Measurements from ENCODE around the gene PPP1R15B. TPM values are rescaled to one million over a fixed set of nuclear protein-coding genes. Genes with fewer than 3 reads are reported as not detected.

The PPP1R15B gene
- total RNA-seq, 1 donor, result 49.7 TPM

GRCh38 chr1:204376919-204377799, 34.5 kb downstream of the PPP1R15B start:
- no peak overlapping the region for H3K4me3 ChIP-seq (ENCODE audit: low read depth, low read length)
- no peak for DNase-seq (ENCODE audit: low read depth)

GRCh38 chr1:204376465-204376864, 35.2 kb downstream of the PPP1R15B start:
- no peak for DNase-seq (ENCODE audit: low read depth)
- no peak overlapping the region for H3K4me3 ChIP-seq (ENCODE audit: low read depth, low read length)
- TF ChIP-seq CTCF (IDR thresholded peaks at IDR 0.05; ENCODE audit: insufficient read depth, low read depth, low read length), result no peak

More at GRCh38 chr1:204376919-204377799, 34.5 kb downstream of the PPP1R15B start:
- TF ChIP-seq CTCF (IDR thresholded peaks at IDR 0.05; ENCODE audit: insufficient read depth, low read depth, low read length), result no peak

GRCh38 chr1:204373911-204374310, 37.7 kb downstream of the PPP1R15B start:
- DNase-seq (ENCODE audit: low read depth), result no peak
- no peak for TF ChIP-seq CTCF (IDR thresholded peaks at IDR 0.05; ENCODE audit: insufficient read depth, low read depth, low read length)
- no peak overlapping the region for H3K4me3 ChIP-seq (ENCODE audit: low read depth, low read length)

GRCh38 chr1:204370176-204370575, 41.4 kb downstream of the PPP1R15B start:
- no peak overlapping the region for H3K4me3 ChIP-seq (ENCODE audit: low read depth, low read length)
- no peak for DNase-seq (ENCODE audit: low read depth)
- TF ChIP-seq CTCF (IDR thresholded peaks at IDR 0.05; ENCODE audit: insufficient read depth, low read depth, low read length), result no peak

GRCh38 chr1:204368996-204369726, 42.5 kb downstream of the PPP1R15B start:
- DNase-seq (ENCODE audit: low read depth), result no peak
- TF ChIP-seq CTCF (IDR thresholded peaks at IDR 0.05; ENCODE audit: insufficient read depth, low read depth, low read length), result no peak
- H3K4me3 ChIP-seq (ENCODE audit: low read depth, low read length), result no peak overlapping the region

- TF ChIP-seq CTCF (IDR thresholded peaks at IDR 0.05; ENCODE audit: insufficient read depth, low read depth, low read length), result no peak
- H3K4me3 ChIP-seq (ENCODE audit: low read depth, low read length), result no peak overlapping the region
- DNase-seq (ENCODE audit: low read depth), result no peak
These were observed 43.7 kb downstream of the PPP1R15B start for GRCh38 chr1:204367956-204368355.

Measured in fibroblast of villous mesenchyme (primary cell).